ENCODE results near the gene SLC35G1. TPM values are rescaled to one million over a fixed set of nuclear protein-coding genes. Genes with fewer than 3 reads are reported as not detected.

Gene SLC35G1
- total RNA-seq, 1 experiment from 2014 or later: 5.1 TPM

- no peaks in the 10 kb centered on the region for H3K36me3 Mint-ChIP-seq
- CTCF ChIA-PET: interaction anchor here (1.2 kb wide), 1 partner anchor 26 kb away, joined by 5 read pairs; no protein-coding TSS in a partner anchor
These were observed 53.3 kb downstream of the SLC35G1 start for GRCh38 chr10:93947055-93947454.

GRCh38 chr10:93947524-93947923 lies 53.7 kb downstream of the SLC35G1 start:
- ATAC-seq (no peak), DNase-seq (ENCODE audit: low spot score) (no peak)
- no peaks in the 10 kb centered on the region for H3K4me1 Mint-ChIP-seq
- 0 out of 2 replicates have a peak, but pooled peaks have one; percentile 11 for TF ChIP-seq USF2 (CRISPR knock-in tag; IDR thresholded peaks at IDR 0.05)
- TF ChIP-seq SMAD3 (CRISPR knock-in tag; IDR thresholded peaks at IDR 0.05; ENCODE audit: borderline replicate concordance): no peak
- H3K9me3 Mint-ChIP-seq: no peaks in the 10 kb centered on the region
- ChIA-PET CTCF (interaction anchor here (1.2 to 1.7 kb wide), 2 partner anchors 26 to 30 kb away, joined by 5 read pairs; no protein-coding TSS in a partner anchor), POLR2A (no interaction called here)
- no peak overlapping the region for H3K27ac Mint-ChIP-seq
- no peak overlapping the region for H3K4me3 Mint-ChIP-seq
- no peaks in the 10 kb centered on the region for H3K36me3 Mint-ChIP-seq
- H3K27me3 Mint-ChIP-seq (ENCODE audit: low read depth): no peaks in the 10 kb centered on the region; the same call in 1 of the 2 replicates

More at GRCh38 chr10:93947055-93947454, 53.3 kb downstream of the SLC35G1 start:
- POLR2A ChIA-PET: no interaction called here
- Mint-ChIP-seq H3K27me3 (ENCODE audit: low read depth) (peaks cover 1% of the 10 kb centered on the region), H3K27ac (no peak overlapping the region), H3K4me1 (no peaks in the 10 kb centered on the region), H3K9me3 (no peaks in the 10 kb centered on the region), H3K4me3 (no peak overlapping the region)
- TF ChIP-seq ZNF121 (CRISPR knock-in tag; IDR thresholded peaks at IDR 0.05) (no peak), JAZF1 (CRISPR knock-in tag; IDR thresholded peaks at IDR 0.05) (no peak)
- DNase-seq (ENCODE audit: low spot score) (no peak), ATAC-seq (peak; percentile 36)

- no peak for DNase-seq (ENCODE audit: low spot score)
- CTCF ChIA-PET: no interaction called here
- H3K27ac Mint-ChIP-seq: no peak overlapping the region
These were observed 58.1 kb downstream of the SLC35G1 start for GRCh38 chr10:93951905-93952304.

More at GRCh38 chr10:93951905-93952304, 58.1 kb downstream of the SLC35G1 start:
- no peak for ATAC-seq
- H3K4me3 Mint-ChIP-seq: no peak overlapping the region
- H3K9me3 Mint-ChIP-seq: peaks cover 5% of the 10 kb centered on the region; the same call in 1 of the 2 replicates
- no peaks in the 10 kb centered on the region; the same call in 1 of the 2 replicates for H3K27me3 Mint-ChIP-seq (ENCODE audit: low read depth)
- no peaks in the 10 kb centered on the region for H3K36me3 Mint-ChIP-seq
- POLR2A ChIA-PET: no interaction called here
- H3K4me1 Mint-ChIP-seq: no peaks in the 10 kb centered on the region
- TF ChIP-seq ZBTB43 (CRISPR knock-in tag; IDR thresholded peaks at IDR 0.05) (no peak), ZNF317 (CRISPR knock-in tag; IDR thresholded peaks at IDR 0.05; ENCODE audit: borderline replicate concordance, low read depth) (no peak), ZNF425 (CRISPR knock-in tag; conservative IDR thresholded peaks at IDR 0.05) (no peak), MLX (CRISPR knock-in tag; IDR thresholded peaks at IDR 0.05) (no peak), AFF4 (CRISPR knock-in tag; IDR thresholded peaks at IDR 0.05; ENCODE audit: borderline replicate concordance) (no peak), ELF4 (CRISPR knock-in tag; IDR thresholded peaks at IDR 0.05; ENCODE audit: low read depth) (no peak), MYBL2 (CRISPR knock-in tag; IDR thresholded peaks at IDR 0.05) (no peak), ZBTB21 (CRISPR knock-in tag; IDR thresholded peaks at IDR 0.05; ENCODE audit: borderline replicate concordance) (no peak), MAX (CRISPR knock-in tag; IDR thresholded peaks at IDR 0.05) (no peak), MXD4 (CRISPR knock-in tag; IDR thresholded peaks at IDR 0.05; ENCODE audit: borderline replicate concordance) (no peak), PRDM15 (CRISPR knock-in tag; IDR thresholded peaks at IDR 0.05) (no peak), KAT7 (CRISPR knock-in tag; IDR thresholded peaks at IDR 0.05; ENCODE audit: borderline replicate concordance) (no peak), SP1 (CRISPR knock-in tag; conservative IDR thresholded peaks at IDR 0.05) (no peak), SMAD3 (CRISPR knock-in tag; IDR thresholded peaks at IDR 0.05; ENCODE audit: borderline replicate concordance) (no peak), GTF2I (CRISPR knock-in tag; conservative IDR thresholded peaks at IDR 0.05) (no peak)

All from WTC11 (cell line).